HEK293 (cell line): ENCODE measurements around the gene AOAH.
"Not testable (repeated sequence)": the region's sequence is repeated elsewhere in the genome, so short reads cannot be mapped to it uniquely, and the experiment has no call there.

Experiments
- CTCF ChIA-PET: fragments of 350-600 bp; formaldehyde crosslinking; extraction: SDS; loops from one replicate; lab custom pipeline; 2021; ENCODE audit warnings: antibody characterized with exemption; lab: Yijun Ruan, JAX
- POLR2A ChIA-PET: fragments of 300-600 bp; formaldehyde crosslinking; extraction: SDS; loops from one replicate; lab custom pipeline; 2020; ENCODE audit warnings: antibody characterized with exemption, inconsistent platforms; lab: Yijun Ruan, JAX
- H3K27ac ChIP-seq: fragments of 200-500 bp; sonication (Bioruptor generic); 2 replicates; pipeline ENCODE4 v1.5.1; 2014; ENCODE audit warnings: low read depth, low read length, control low read depth, inconsistent platforms; ENCODE audit errors: extremely low read depth
- H3K36me3 ChIP-seq, 2 experiments: fragments of 200-500 bp in 1 of 2; sonication (Bioruptor generic) in 1 of 2; 1 replicate in 1 of 2; 2 replicates in 1 of 2; pipeline ENCODE4 v1.5.1; 2014 to 2017; ENCODE audit warnings: inconsistent platforms in 2 of 2, low read length in 2 of 2; ENCODE audit not compliant: control insufficient read depth in 2 of 2, insufficient read depth in 1 of 2
- H3K4me1 ChIP-seq: fragments of 200-500 bp; sonication (Bioruptor generic); 2 replicates; pipeline ENCODE4 v1.5.1; 2014; ENCODE audit warnings: mild to moderate bottlenecking, low read length, inconsistent platforms; ENCODE audit not compliant: control insufficient read depth, insufficient read depth
- H3K4me3 ChIP-seq: 2 replicates; pipeline ENCODE4 v1.5.1; 2011; ENCODE audit warnings: low read depth, mild to moderate bottlenecking, control low read depth, low read length, moderate library complexity
- H3K9me3 ChIP-seq: fragments of 200-500 bp; sonication (Bioruptor generic); 2 replicates; pipeline ENCODE4 v1.5.1; 2014; ENCODE audit warnings: low read depth, low read length, inconsistent platforms; ENCODE audit not compliant: control insufficient read depth, insufficient read depth
- FEZF1 ChIP-seq: fragments of 450-650 bp; formaldehyde crosslinking; IDR thresholded peaks from 2 replicates; pipeline ENCODE4 v1.5.1; 2016; ENCODE audit warnings: missing biosample characterization, missing genetic modification characterization
- GLIS2 ChIP-seq: fragments of 450-650 bp; formaldehyde crosslinking; IDR thresholded peaks from 2 replicates; pipeline ENCODE4 v1.5.1; 2016; ENCODE audit warnings: missing biosample characterization, missing genetic modification characterization
- KLF16 ChIP-seq: fragments of 450-650 bp; formaldehyde crosslinking; IDR thresholded peaks from 2 replicates; pipeline ENCODE4 v1.5.1; 2017; ENCODE audit warnings: missing biosample characterization, missing genetic modification characterization
- SP7 ChIP-seq: fragments of 450-650 bp; formaldehyde crosslinking; IDR thresholded peaks from 2 replicates; pipeline ENCODE4 v1.5.1; 2016; ENCODE audit warnings: missing biosample characterization, missing genetic modification characterization
- ZBTB10 ChIP-seq: fragments of 450-650 bp; formaldehyde crosslinking; IDR thresholded peaks from 2 replicates; pipeline ENCODE4 v1.5.1; 2016; ENCODE audit warnings: missing biosample characterization, missing genetic modification characterization
- ZBTB6 ChIP-seq: fragments of 450-650 bp; formaldehyde crosslinking; IDR thresholded peaks from 2 replicates; pipeline ENCODE4 v1.5.1; 2017; ENCODE audit warnings: missing biosample characterization, missing genetic modification characterization
- ZNF114 ChIP-seq: fragments of 450-650 bp; formaldehyde crosslinking; IDR thresholded peaks from 2 replicates; pipeline ENCODE4 v1.5.0; 2017; ENCODE audit warnings: missing biosample characterization, missing genetic modification characterization
- ZNF146 ChIP-seq: fragments of 450-650 bp; formaldehyde crosslinking; IDR thresholded peaks from 2 replicates; pipeline ENCODE4 v1.5.1; 2016; ENCODE audit warnings: missing biosample characterization, missing genetic modification characterization
- ZNF221 ChIP-seq: fragments of 450-650 bp; formaldehyde crosslinking; IDR thresholded peaks from 2 replicates; pipeline ENCODE4 v1.5.1; 2017; ENCODE audit warnings: missing biosample characterization, missing genetic modification characterization, borderline replicate concordance
- ZNF292 ChIP-seq: fragments of 450-650 bp; formaldehyde crosslinking; IDR thresholded peaks from 2 replicates; pipeline ENCODE4 v1.5.1; 2016; ENCODE audit warnings: low read depth, missing biosample characterization, missing genetic modification characterization, borderline replicate concordance
- ZNF423 ChIP-seq: fragments of 450-650 bp; formaldehyde crosslinking; IDR thresholded peaks from 2 replicates; pipeline ENCODE4 v1.5.1; 2016; ENCODE audit warnings: missing biosample characterization, missing genetic modification characterization
- ZNF433 ChIP-seq: fragments of 450-650 bp; formaldehyde crosslinking; IDR thresholded peaks from 2 replicates; pipeline ENCODE4 v1.5.1; 2016; ENCODE audit warnings: missing biosample characterization, missing genetic modification characterization, low read depth
- ZNF48 ChIP-seq: fragments of 450-650 bp; formaldehyde crosslinking; IDR thresholded peaks from 2 replicates; pipeline ENCODE4 v1.5.1; 2016; ENCODE audit warnings: missing biosample characterization, missing genetic modification characterization
- ZNF555 ChIP-seq: fragments of 450-650 bp; formaldehyde crosslinking; conservative IDR thresholded peaks from 2 replicates; pipeline ENCODE4 v1.5.1; 2017; ENCODE audit warnings: missing biosample characterization, mild to moderate bottlenecking, missing genetic modification characterization, inconsistent platforms
- ZNF560 ChIP-seq: fragments of 450-650 bp; formaldehyde crosslinking; IDR thresholded peaks from 2 replicates; pipeline ENCODE4 v1.5.1; 2017; ENCODE audit warnings: missing biosample characterization, missing genetic modification characterization, borderline replicate concordance
- ZSCAN5A ChIP-seq: fragments of 450-650 bp; formaldehyde crosslinking; IDR thresholded peaks from 2 replicates; pipeline ENCODE4 v1.5.1; 2016; ENCODE audit warnings: missing biosample characterization, missing genetic modification characterization

Gene AOAH

GRCh38 chr7:36506130-36506798 lies 218.0 kb downstream of the AOAH start:
- H3K9me3 ChIP-seq = no peaks in the 10 kb centered on the region
- H3K4me1 ChIP-seq = no peaks in the 10 kb centered on the region
- ChIA-PET POLR2A (no interaction called here), CTCF (interaction anchor here (0.6 to 1.8 kb wide), 5 partner anchors 18 to 780 kb away, joined by 3 to 6 read pairs (median 3); no protein-coding TSS in a partner anchor)
- no peaks in the 10 kb centered on the region for H3K36me3 ChIP-seq
- H3K27ac ChIP-seq = no peak overlapping the region
- TF ChIP-seq GLIS2 (no peak), ZNF555 (tag by site-specific recombination) (no peak), ZNF292 (tag by site-specific recombination) (no peak), ZNF114 (tag by site-specific recombination) (no peak), SP7 (tag by site-specific recombination) (no peak), ZNF560 (tag by site-specific recombination) (no peak), ZSCAN5A (tag by site-specific recombination) (no peak), ZNF423 (no peak), ZNF146 (tag by site-specific recombination) (no peak), ZBTB6 (tag by site-specific recombination) (no peak), ZNF221 (tag by site-specific recombination) (no peak), ZNF433 (no peak), ZBTB10 (no peak), FEZF1 (no peak), KLF16 (tag by site-specific recombination) (no peak), ZNF48 (no peak)
- no peak overlapping the region for H3K4me3 ChIP-seq

- H3K4me3 ChIP-seq, H3K9me3 ChIP-seq, POLR2A ChIA-PET, H3K27ac ChIP-seq, H3K4me1 ChIP-seq, H3K36me3 ChIP-seq: not testable (repeated sequence)
- CTCF ChIA-PET = interaction anchor here (1.8 kb wide), 1 partner anchor 165 kb away, joined by 6 read pairs; no protein-coding TSS in a partner anchor
Observed at GRCh38 chr7:36504617-36505016, 219.7 kb downstream of the AOAH start.

GRCh38 chr7:36504216-36504615 lies 220.1 kb downstream of the AOAH start:
- CTCF ChIA-PET, H3K9me3 ChIP-seq, H3K4me1 ChIP-seq, H3K36me3 ChIP-seq, POLR2A ChIA-PET, H3K27ac ChIP-seq, H3K4me3 ChIP-seq: not testable (repeated sequence)
